Thyroid gland (tissue), 4 donors: Measurements from ENCODE around the gene GRK2. TPM values are rescaled to one million over a fixed set of nuclear protein-coding genes. Genes with fewer than 3 reads are reported as not detected.

ENCODE experiments used
- DNase-seq, 2 donors: peaks; one replicate each; pipeline ENCODE4 v3.0.0-alpha.2; 2019
- H3K27ac ChIP-seq, 3 donors: fragments of 200-600 bp; sonication (generic); 1 replicate in 2 of 3; 2 replicates in 1 of 3; pipeline ENCODE4 v1.5.1; 2016 to 2019; ENCODE audit warnings: mild to moderate bottlenecking in 1 of 3, moderate library complexity in 1 of 3
- H3K27me3 ChIP-seq: fragments of 200-600 bp; sonication (generic); one replicate; pipeline ENCODE4 v1.5.1; 2019
- H3K36me3 ChIP-seq, 2 donors: fragments of 200-600 bp; sonication (generic); one replicate each; pipeline ENCODE4 v1.5.1; 2016 to 2019
- H3K4me1 ChIP-seq, 2 donors: fragments of 200-600 bp; sonication (generic); one replicate each; pipeline ENCODE4 v1.5.1; 2017 to 2019
- H3K4me3 ChIP-seq, 3 donors: fragments of 200-600 bp; sonication (generic); replicated peaks in 1 of 3; 1 replicate in 2 of 3; 2 replicates in 1 of 3; pipeline ENCODE4 v1.5.1; 2016; ENCODE audit warnings: mild to moderate bottlenecking in 1 of 3
- H3K9me3 ChIP-seq: fragments of 200-600 bp; sonication (generic); one replicate; pipeline ENCODE4 v1.5.1; 2017
- CTCF ChIP-seq, 6 experiments: fragments of 200-600 bp in 3 of 6; fragments of 450-650 bp in 3 of 6; sonication (generic) in 3 of 6; IDR thresholded peaks; one replicate each; pipeline ENCODE4 v1.5.1; 2016 to 2019; ENCODE audit warnings: antibody characterized with exemption in 6 of 6, mild to moderate bottlenecking in 2 of 6, inconsistent platforms in 1 of 6, moderate library complexity in 1 of 6
- POLR2A ChIP-seq, 2 donors: fragments of 450-650 bp; IDR thresholded peaks; one replicate each; pipeline ENCODE4 v1.6.1; 2017; ENCODE audit warnings: antibody characterized with exemption in 2 of 2, mild to moderate bottlenecking in 2 of 2, moderate library complexity in 1 of 2
- WGBS, 2 donors: methylation state at CpG; one replicate each; pipeline ENCODE4 v1.1.5; 2017; 5-methylcytosine and 5-hydroxymethylcytosine counted together
- intact Hi-C: fragments of 100-400 bp; cut with DNase I; formaldehyde crosslinking; loops from one replicate; pipeline ENCODE4 v1.15.1; 2023
- total RNA-seq, 4 donors: library from RNA; depleted of rRNA; stranded (reverse); fragments of >200 nt; gene quantifications; one replicate each; pipeline ENCODE4 v1.2.3, GENCODE V29; 2016

GRK2 gene
- total RNA-seq, 4 donors from 2014 or later = 32.8 to 55.8 (median 40.6) TPM

DNA sequence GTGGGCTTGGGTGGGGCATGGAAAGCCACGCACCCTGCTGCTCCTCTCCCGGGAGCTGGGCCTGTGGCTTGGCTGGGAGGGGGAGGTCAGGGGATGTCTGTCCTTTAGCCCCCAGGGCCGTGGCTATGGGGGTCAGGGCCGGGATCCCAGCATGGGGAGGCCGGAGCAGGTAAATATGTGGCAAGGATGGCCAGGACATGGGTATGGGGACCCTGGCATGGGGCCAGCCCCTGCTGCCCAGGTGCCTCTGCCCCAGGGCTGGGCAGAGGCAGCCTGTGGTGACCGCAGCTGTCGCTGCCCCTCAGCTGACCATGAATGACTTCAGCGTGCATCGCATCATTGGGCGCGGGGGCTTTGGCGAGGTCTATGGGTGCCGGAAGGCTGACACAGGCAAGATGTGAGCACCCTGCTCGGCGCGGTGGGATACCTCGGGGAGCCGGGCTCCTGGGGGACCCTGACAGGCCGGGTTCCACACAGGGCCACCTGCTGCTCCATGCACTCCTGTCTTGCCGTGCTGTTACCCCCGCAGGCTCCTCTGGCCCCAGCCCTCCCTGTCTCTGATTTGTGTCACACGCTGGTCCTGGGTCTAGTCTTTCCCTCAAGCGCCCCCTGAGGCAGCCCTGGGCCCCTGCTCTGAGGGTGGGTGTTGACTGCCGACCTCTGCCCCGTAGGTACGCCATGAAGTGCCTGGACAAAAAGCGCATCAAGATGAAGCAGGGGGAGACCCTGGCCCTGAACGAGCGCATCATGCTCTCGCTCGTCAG is 14.7 kb downstream of the GRK2 start:
- H3K36me3 ChIP-seq = peaks cover 65 to 67% of the 10 kb centered on the region in 2 donors
- no peak overlapping the region for H3K27ac ChIP-seq
- no peak overlapping the region for H3K4me3 ChIP-seq
- peaks cover 12 to 35% of the 10 kb centered on the region in 2 donors for H3K4me1 ChIP-seq
- no peaks in the 10 kb centered on the region for H3K27me3 ChIP-seq
- DNase-seq = peak in 1 of 2 donors; percentile 1
- intact Hi-C loops = no loop called here
- H3K9me3 ChIP-seq = no peaks in the 10 kb centered on the region
- TF ChIP-seq CTCF (IDR thresholded peaks at IDR 0.05) (no peak), POLR2A (IDR thresholded peaks at IDR 0.05) (no peak)
- 91 to 98% methylated on average over 10 to 20 of the region's 31 CpGs for WGBS, 2 donors

GRCh38 chr11:67281552-67282150 is 15.4 kb downstream of the GRK2 start:
- Histone ChIP-seq H3K36me3 (peaks cover 68 to 71% of the 10 kb centered on the region in 2 donors), H3K4me1 (peaks cover 9 to 28% of the 10 kb centered on the region in 2 donors), H3K9me3 (no peaks in the 10 kb centered on the region), H3K27me3 (no peaks in the 10 kb centered on the region), H3K4me3 (no peak overlapping the region), H3K27ac (no peak overlapping the region)
- 91 to 96% methylated on average over 18 to 25 of the region's 27 CpGs for WGBS, 2 donors
- TF ChIP-seq CTCF (IDR thresholded peaks at IDR 0.05) (no peak), POLR2A (IDR thresholded peaks at IDR 0.05) (no peak)
- peak in 1 of 2 donors; percentile 2 for DNase-seq
- intact Hi-C loops = no loop called here

DNA sequence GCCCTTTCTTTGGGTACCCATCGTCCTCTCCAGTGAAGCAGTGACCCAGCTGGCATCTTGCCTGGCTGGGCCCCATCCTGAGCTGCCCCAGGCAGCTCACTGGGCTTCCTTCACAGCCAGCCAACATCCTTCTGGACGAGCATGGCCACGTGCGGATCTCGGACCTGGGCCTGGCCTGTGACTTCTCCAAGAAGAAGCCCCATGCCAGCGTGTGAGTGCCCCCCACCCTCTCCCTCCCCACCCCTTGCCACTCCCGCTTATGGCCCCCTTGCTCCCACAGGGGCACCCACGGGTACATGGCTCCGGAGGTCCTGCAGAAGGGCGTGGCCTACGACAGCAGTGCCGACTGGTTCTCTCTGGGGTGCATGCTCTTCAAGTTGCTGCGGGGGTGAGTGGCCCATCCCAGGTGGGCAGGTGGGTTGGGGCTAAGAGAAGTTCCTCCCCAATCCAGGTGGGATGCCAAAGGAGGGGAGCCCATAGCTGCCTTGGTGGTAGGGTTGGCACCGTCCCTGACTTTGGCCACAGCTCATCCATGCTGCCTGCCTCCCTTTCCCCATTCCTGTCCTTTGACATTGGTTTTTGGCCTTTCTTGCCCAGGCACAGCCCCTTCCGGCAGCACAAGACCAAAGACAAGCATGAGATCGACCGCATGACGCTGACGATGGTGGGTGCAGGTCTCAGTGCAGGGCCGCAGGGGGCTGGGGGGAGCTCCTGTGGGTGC is 16.0 kb downstream of the GRK2 start:
- intact Hi-C loops = no loop called here
- peak in 1 of 2 donors; percentile 1 for DNase-seq
- TF ChIP-seq CTCF (IDR thresholded peaks at IDR 0.05) = no peak
- TF ChIP-seq POLR2A (IDR thresholded peaks at IDR 0.05) = no peak
- H3K4me1 ChIP-seq = peaks cover 4 to 26% of the 10 kb centered on the region in 2 donors
- no peak overlapping the region for H3K27ac ChIP-seq
- no peaks in the 10 kb centered on the region for H3K9me3 ChIP-seq
- peaks cover 68 to 71% of the 10 kb centered on the region in 2 donors for H3K36me3 ChIP-seq
- no peaks in the 10 kb centered on the region for H3K27me3 ChIP-seq
- no peak overlapping the region for H3K4me3 ChIP-seq
- WGBS, 2 donors = 90 to 93% methylated on average over 9 of the region's 20 CpGs

DNA sequence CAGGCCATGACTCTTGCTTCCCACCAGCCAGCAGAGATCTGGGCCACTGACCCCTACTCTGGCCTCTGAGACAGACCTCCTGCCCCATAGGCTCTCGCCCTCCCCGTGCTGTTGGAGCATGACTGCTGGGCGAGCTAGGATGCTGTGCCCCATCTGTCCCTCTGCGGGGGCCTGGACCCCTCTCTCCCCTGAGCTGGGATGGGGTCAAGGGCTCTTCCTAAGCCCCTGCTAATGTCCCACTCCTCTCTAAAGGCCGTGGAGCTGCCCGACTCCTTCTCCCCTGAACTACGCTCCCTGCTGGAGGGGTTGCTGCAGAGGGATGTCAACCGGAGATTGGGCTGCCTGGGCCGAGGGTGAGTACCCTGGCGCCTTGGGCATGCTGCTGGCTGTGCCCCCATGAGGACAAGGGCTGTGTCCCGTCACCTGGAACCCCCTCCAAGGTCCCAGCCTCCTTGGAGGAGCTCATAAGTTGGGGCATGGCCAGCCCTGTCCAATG is 16.7 kb downstream of the GRK2 start:
- TF ChIP-seq CTCF (IDR thresholded peaks at IDR 0.05) = no peak
- TF ChIP-seq POLR2A (IDR thresholded peaks at IDR 0.05) = no peak
- WGBS, 2 donors = 88 to 98% methylated on average over 7 of the region's 11 CpGs
- peaks cover 3 to 28% of the 10 kb centered on the region in 2 donors for H3K4me1 ChIP-seq

More for the DNA sequence above, 16.7 kb downstream of the GRK2 start:
- H3K4me3 ChIP-seq = no peak overlapping the region
- intact Hi-C loops = no loop called here
- no peaks in the 10 kb centered on the region for H3K9me3 ChIP-seq
- no peak for DNase-seq
- H3K27me3 ChIP-seq = no peaks in the 10 kb centered on the region
- H3K27ac ChIP-seq = no peak overlapping the region
- peaks cover 68 to 71% of the 10 kb centered on the region in 2 donors for H3K36me3 ChIP-seq
